ENCODE measurements around the gene AADAT. TPM values are rescaled to one million over a fixed set of nuclear protein-coding genes. Genes with fewer than 3 reads are reported as not detected.

Gene AADAT
- total RNA-seq, 1 experiment from 2014 or later, result 5.4 TPM

DNA sequence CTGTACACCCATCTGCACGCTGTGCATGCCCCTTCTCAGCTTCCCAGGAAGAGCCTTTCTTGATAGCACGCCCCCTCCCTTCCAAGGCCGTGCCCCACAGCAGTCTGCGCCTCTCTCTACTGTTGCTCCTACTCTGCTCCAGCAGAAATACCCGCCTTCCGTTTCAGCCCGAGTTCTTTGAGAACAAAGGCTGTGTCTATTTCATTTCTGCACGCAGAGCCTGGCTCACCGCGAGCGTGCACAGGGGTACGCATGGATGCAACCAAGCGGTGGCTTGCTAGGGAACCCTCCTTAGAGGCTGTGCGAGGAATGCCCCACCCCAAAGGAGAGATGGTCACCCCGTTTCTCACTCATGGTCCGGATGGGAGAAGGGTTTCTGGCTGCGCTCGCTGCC, 485 bp downstream of the AADAT start:
- TF ChIP-seq EZH2 (IDR thresholded peaks at IDR 0.05; ENCODE audit: borderline replicate concordance, low read depth, low read length, poor library complexity, severe bottlenecking), result no peak
- TF ChIP-seq, protein P1, sequence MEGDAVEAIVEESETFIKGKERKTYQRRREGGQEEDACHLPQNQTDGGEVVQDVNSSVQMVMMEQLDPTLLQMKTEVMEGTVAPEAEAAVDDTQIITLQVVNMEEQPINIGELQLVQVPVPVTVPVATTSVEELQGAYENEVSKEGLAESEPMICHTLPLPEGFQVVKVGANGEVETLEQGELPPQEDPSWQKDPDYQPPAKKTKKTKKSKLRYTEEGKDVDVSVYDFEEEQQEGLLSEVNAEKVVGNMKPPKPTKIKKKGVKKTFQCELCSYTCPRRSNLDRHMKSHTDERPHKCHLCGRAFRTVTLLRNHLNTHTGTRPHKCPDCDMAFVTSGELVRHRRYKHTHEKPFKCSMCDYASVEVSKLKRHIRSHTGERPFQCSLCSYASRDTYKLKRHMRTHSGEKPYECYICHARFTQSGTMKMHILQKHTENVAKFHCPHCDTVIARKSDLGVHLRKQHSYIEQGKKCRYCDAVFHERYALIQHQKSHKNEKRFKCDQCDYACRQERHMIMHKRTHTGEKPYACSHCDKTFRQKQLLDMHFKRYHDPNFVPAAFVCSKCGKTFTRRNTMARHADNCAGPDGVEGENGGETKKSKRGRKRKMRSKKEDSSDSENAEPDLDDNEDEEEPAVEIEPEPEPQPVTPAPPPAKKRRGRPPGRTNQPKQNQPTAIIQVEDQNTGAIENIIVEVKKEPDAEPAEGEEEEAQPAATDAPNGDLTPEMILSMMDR (conservative IDR thresholded peaks at IDR 0.05; ENCODE audit: low read depth, low read length), result no peak
- Histone ChIP-seq H3K36me3 (ENCODE audit: insufficient read depth, low read length, poor library complexity, severe bottlenecking) (no peaks in the 10 kb centered on the region), H3K9me3 (ENCODE audit: low read depth, low read length, poor library complexity, severe bottlenecking) (no peaks in the 10 kb centered on the region), H3K27ac (ENCODE audit: low read depth, low read length, poor library complexity, severe bottlenecking) (no peak overlapping the region), H3K27me3 (replicated peaks; ENCODE audit: insufficient read depth, low read depth, low read length, poor library complexity) (peaks cover 29% of the 10 kb centered on the region), H3K4me1 (ENCODE audit: insufficient read depth, low read length, poor library complexity, severe bottlenecking) (peaks cover 33% of the 10 kb centered on the region), H3K4me3 (ENCODE audit: low read depth, low read length, poor library complexity, severe bottlenecking) (peak overlapping the region; percentile 57)
- ChIA-PET POLR2A (ENCODE audit: low non-redundant PET) (no interaction called here), CTCF (interaction anchor here (0.6 to 1.5 kb wide), 2 partner anchors 63 to 279 kb away, joined by 3 to 5 read pairs; partner anchors contain the start of gene MFAP3L)
- peak; percentile 58 for DNase-seq (ENCODE audit: low spot score)
- no TSS peak for BruUV-seq (replicated peaks)
- intact Hi-C loops (cut with micrococcal nuclease; ENCODE audit: unreplicated experiment), result loop anchor here (5.0 to 10.0 kb wide), 2 partner anchors 277 to 474 kb away; partner anchors contain the start of gene NEK1

DNA sequence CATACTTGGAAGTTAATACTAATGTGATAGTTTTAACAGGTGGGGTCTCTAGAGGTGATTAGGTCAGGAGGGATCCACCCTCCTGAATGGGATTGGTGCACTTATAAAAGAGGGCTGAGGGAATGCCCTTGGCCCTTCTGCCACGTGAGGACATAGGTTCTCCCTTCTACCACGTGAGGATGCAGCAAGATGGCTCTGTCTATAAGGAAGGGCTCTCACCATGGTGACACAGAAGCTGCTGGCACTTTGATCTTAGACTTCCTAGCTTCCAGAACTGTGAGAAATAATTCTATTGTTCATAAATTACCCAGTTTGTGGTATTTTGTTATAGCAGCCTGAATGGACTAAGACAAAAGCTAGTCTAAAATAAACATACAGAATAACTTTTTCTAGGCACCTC, 1.0 kb downstream of the AADAT start:
- peak overlapping the region; percentile 57 for H3K4me3 ChIP-seq (ENCODE audit: low read depth, low read length, poor library complexity, severe bottlenecking)
- TF ChIP-seq, protein P1 (conservative IDR thresholded peaks at IDR 0.05; ENCODE audit: low read depth, low read length), result no peak
- TF ChIP-seq EZH2 (IDR thresholded peaks at IDR 0.05; ENCODE audit: borderline replicate concordance, low read depth, low read length, poor library complexity, severe bottlenecking), result no peak
- TSS peak; percentile 35 for BruUV-seq (replicated peaks)
- ChIA-PET CTCF (interaction anchor here (0.6 to 1.5 kb wide), 2 partner anchors 63 to 278 kb away, joined by 3 to 5 read pairs; partner anchors contain the start of gene MFAP3L), POLR2A (ENCODE audit: low non-redundant PET) (no interaction called here)
- no peaks in the 10 kb centered on the region for H3K36me3 ChIP-seq (ENCODE audit: insufficient read depth, low read length, poor library complexity, severe bottlenecking)
- peaks cover 33% of the 10 kb centered on the region for H3K4me1 ChIP-seq (ENCODE audit: insufficient read depth, low read length, poor library complexity, severe bottlenecking)
- no peak overlapping the region for H3K27ac ChIP-seq (ENCODE audit: low read depth, low read length, poor library complexity, severe bottlenecking)
- peaks cover 29% of the 10 kb centered on the region for H3K27me3 ChIP-seq (replicated peaks; ENCODE audit: insufficient read depth, low read depth, low read length, poor library complexity)
- no peak for DNase-seq (ENCODE audit: low spot score)
- H3K9me3 ChIP-seq (ENCODE audit: low read depth, low read length, poor library complexity, severe bottlenecking), result no peaks in the 10 kb centered on the region
- intact Hi-C loops (cut with micrococcal nuclease; ENCODE audit: unreplicated experiment), result loop anchor here (5.0 to 10.0 kb wide), 2 partner anchors 276 to 474 kb away; partner anchors contain the start of gene NEK1

DNA sequence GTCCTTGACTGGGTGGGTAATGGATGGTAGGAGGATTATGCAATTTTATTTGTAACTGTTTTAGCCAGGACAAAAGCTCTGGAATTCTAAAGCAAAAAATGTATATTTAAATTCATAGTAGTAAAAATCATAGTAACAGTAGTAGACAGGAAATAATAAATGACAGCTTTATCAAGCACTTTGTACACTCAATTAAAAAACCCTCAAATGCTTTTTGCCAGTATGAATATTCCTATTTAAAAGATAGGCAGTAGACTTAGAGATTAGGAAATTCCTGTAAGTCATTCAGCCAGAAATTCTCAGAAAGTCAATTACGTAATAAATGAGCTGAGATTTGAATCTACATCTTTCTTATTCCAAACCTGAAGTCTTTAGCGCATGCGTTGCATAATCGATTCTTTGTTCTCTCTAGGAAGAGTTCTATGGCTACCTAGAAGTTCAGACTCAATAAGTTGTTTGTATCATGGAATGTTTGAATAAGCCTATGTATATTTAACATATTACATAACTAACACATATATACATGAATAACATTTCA, 2.5 kb downstream of the AADAT start:
- DNase-seq (ENCODE audit: low spot score), result peak; percentile 80
- TF ChIP-seq, protein P1 (conservative IDR thresholded peaks at IDR 0.05; ENCODE audit: low read depth, low read length), result no peak
- no peak for TF ChIP-seq EZH2 (IDR thresholded peaks at IDR 0.05; ENCODE audit: borderline replicate concordance, low read depth, low read length, poor library complexity, severe bottlenecking)
- Histone ChIP-seq H3K27me3 (replicated peaks; ENCODE audit: insufficient read depth, low read depth, low read length, poor library complexity) (peaks cover 29% of the 10 kb centered on the region), H3K27ac (ENCODE audit: low read depth, low read length, poor library complexity, severe bottlenecking) (no peak overlapping the region), H3K9me3 (ENCODE audit: low read depth, low read length, poor library complexity, severe bottlenecking) (no peaks in the 10 kb centered on the region), H3K4me3 (ENCODE audit: low read depth, low read length, poor library complexity, severe bottlenecking) (no peak overlapping the region), H3K36me3 (ENCODE audit: insufficient read depth, low read length, poor library complexity, severe bottlenecking) (no peaks in the 10 kb centered on the region), H3K4me1 (ENCODE audit: insufficient read depth, low read length, poor library complexity, severe bottlenecking) (peaks cover 33% of the 10 kb centered on the region)
- ChIA-PET POLR2A (ENCODE audit: low non-redundant PET) (no interaction called here), CTCF (no interaction called here)
- intact Hi-C loops (cut with micrococcal nuclease; ENCODE audit: unreplicated experiment), result loop anchor here (5.0 to 10.0 kb wide), 2 partner anchors 275 to 472 kb away; partner anchors contain the start of gene NEK1
- no TSS peak for BruUV-seq (replicated peaks)

All from A673 (cell line).